Glutamatergic neuron (in vitro differentiated cells): Measurements from ENCODE around the gene PLEKHM1. TPM values are rescaled to one million over a fixed set of nuclear protein-coding genes. Genes with fewer than 3 reads are reported as not detected.

Experiments used
- DNase-seq: peaks from one replicate; pipeline ENCODE4 v3.0.0; 2022
- H3K27ac Mint-ChIP-seq: one replicate; pipeline ENCODE4 v1.8.0; 2020; ENCODE audit warnings: mild to moderate bottlenecking, mixed read lengths, inconsistent platforms; ENCODE audit not compliant: unreplicated experiment
- H3K27me3 Mint-ChIP-seq: one replicate; pipeline ENCODE4 v1.8.0; 2020; ENCODE audit warnings: mild to moderate bottlenecking, moderate library complexity, mixed read lengths, inconsistent platforms; ENCODE audit not compliant: unreplicated experiment
- H3K36me3 Mint-ChIP-seq: one replicate; pipeline ENCODE4 v1.8.0; 2020; ENCODE audit warnings: mild to moderate bottlenecking, mixed read lengths, inconsistent platforms; ENCODE audit not compliant: unreplicated experiment
- H3K4me1 Mint-ChIP-seq: one replicate; pipeline ENCODE4 v1.8.0; 2020; ENCODE audit warnings: mild to moderate bottlenecking, low read depth, mixed read lengths, inconsistent platforms; ENCODE audit not compliant: unreplicated experiment
- H3K4me3 Mint-ChIP-seq: one replicate; pipeline ENCODE4 v1.8.0; 2020; ENCODE audit warnings: mild to moderate bottlenecking, mixed read lengths, inconsistent platforms; ENCODE audit not compliant: unreplicated experiment
- H3K9me3 Mint-ChIP-seq: one replicate; pipeline ENCODE4 v1.8.0; 2020; ENCODE audit warnings: mild to moderate bottlenecking, moderate library complexity, mixed read lengths, inconsistent platforms; ENCODE audit not compliant: unreplicated experiment
- CTCF ChIP-seq: fragments of 200-600 bp; sonication (generic); IDR thresholded peaks from one replicate; pipeline ENCODE4 v1.5.0; 2021; ENCODE audit not compliant: partially characterized antibody, unreplicated experiment
- total RNA-seq: library from RNA; stranded (reverse); fragmentation: NEBNext Ultra II Directional; extraction: Animal tissue kit (Norgen Biotek cat#: 25700); gene quantifications from one replicate; pipeline ENCODE4 v1.2.1, GENCODE V29; 2021; ENCODE audit not compliant: unreplicated experiment

Gene PLEKHM1
- total RNA-seq, 1 donor from 2014 or later: 59.5 TPM

GRCh38 chr17:45409659-45410076 is 80.9 kb downstream of the PLEKHM1 start:
- TF ChIP-seq CTCF: no peak
- H3K9me3 Mint-ChIP-seq: peaks cover 2% of the 10 kb centered on the region
- peaks cover 20% of the 10 kb centered on the region for H3K4me1 Mint-ChIP-seq
- no peak overlapping the region for H3K4me3 Mint-ChIP-seq
- no peak for DNase-seq
- H3K27me3 Mint-ChIP-seq: peaks cover 3% of the 10 kb centered on the region
- H3K27ac Mint-ChIP-seq: no peak overlapping the region
- H3K36me3 Mint-ChIP-seq: no peaks in the 10 kb centered on the region

- no peak for TF ChIP-seq CTCF
- H3K4me1 Mint-ChIP-seq: peaks cover 20% of the 10 kb centered on the region
- no peaks in the 10 kb centered on the region for H3K9me3 Mint-ChIP-seq
- peak overlapping the region; percentile 19 for H3K27ac Mint-ChIP-seq
- no peak overlapping the region for H3K4me3 Mint-ChIP-seq
- peaks cover 3% of the 10 kb centered on the region for H3K27me3 Mint-ChIP-seq
- H3K36me3 Mint-ChIP-seq: no peaks in the 10 kb centered on the region
- DNase-seq: no peak
These were observed 81.7 kb downstream of the PLEKHM1 start for GRCh38 chr17:45408611-45409421.

- H3K4me1 Mint-ChIP-seq: peaks cover 16% of the 10 kb centered on the region
- H3K36me3 Mint-ChIP-seq: no peaks in the 10 kb centered on the region
- H3K27ac Mint-ChIP-seq: no peak overlapping the region
- peak overlapping the region; percentile 64 for H3K4me3 Mint-ChIP-seq
- no peaks in the 10 kb centered on the region for H3K9me3 Mint-ChIP-seq
- TF ChIP-seq CTCF: no peak
- no peak for DNase-seq
- peaks cover 2% of the 10 kb centered on the region for H3K27me3 Mint-ChIP-seq
These were observed 84.4 kb downstream of the PLEKHM1 start for GRCh38 chr17:45406107-45406506.

GRCh38 chr17:45405250-45406086 is 85.1 kb downstream of the PLEKHM1 start:
- Mint-ChIP-seq H3K4me3 (peak overlapping the region; percentile 34), H3K27ac (no peak overlapping the region), H3K27me3 (peaks cover 2% of the 10 kb centered on the region), H3K36me3 (no peaks in the 10 kb centered on the region), H3K4me1 (peaks cover 16% of the 10 kb centered on the region), H3K9me3 (no peaks in the 10 kb centered on the region)
- DNase-seq: peak; percentile 78
- no peak for TF ChIP-seq CTCF
